Activated naive CD4-positive, alpha-beta T cell treated with anti-CD3 and anti-CD28 coated beads for 36 hours (primary cell): ENCODE measurements around the gene RAP2C. TPM values are rescaled to one million over a fixed set of nuclear protein-coding genes. Genes with fewer than 3 reads are reported as not detected.
A peak's percentile ranks its signal among the peaks of the same experiment; 100 is the strongest.

Experiments
- CTCF ChIA-PET: fragments of 350-600 bp; sonication (Branson Sonifier 250); formaldehyde crosslinking; loops from one replicate; lab custom pipeline; 2021; ENCODE audit warnings: antibody characterized with exemption; lab: Charles Lee
- DNase-seq: peaks from one replicate; pipeline ENCODE4 v3.0.0-alpha.2; 2020
- H3K27ac Mint-ChIP-seq: one replicate; pipeline ENCODE4 v1.8.0; 2021; ENCODE audit warnings: mild to moderate bottlenecking, mixed read lengths
- H3K27me3 Mint-ChIP-seq: one replicate; pipeline ENCODE4 v1.8.0; 2021; ENCODE audit warnings: low read depth, mixed read lengths
- H3K36me3 Mint-ChIP-seq: one replicate; pipeline ENCODE4 v1.8.0; 2021; ENCODE audit warnings: low read depth, mixed read lengths
- H3K4me1 Mint-ChIP-seq: one replicate; pipeline ENCODE4 v1.8.0; 2021; ENCODE audit warnings: low read depth, mixed read lengths
- H3K4me3 Mint-ChIP-seq: one replicate; pipeline ENCODE4 v1.8.0; 2021; ENCODE audit warnings: mild to moderate bottlenecking, moderate library complexity, mixed read lengths
- H3K9me3 Mint-ChIP-seq: one replicate; pipeline ENCODE4 v1.8.0; 2021; ENCODE audit warnings: mixed read lengths
- intact Hi-C: fragments of 100-400 bp; cut with micrococcal nuclease; formaldehyde crosslinking; loops from one replicate; pipeline ENCODE4 v1.15.1; 2023
- total RNA-seq, 2 experiments: library from RNA; stranded (reverse); gene quantifications; one replicate each; pipeline ENCODE4 v1.2.3, GENCODE V29; 2021

RAP2C gene
- total RNA-seq, 2 experiments from 2014 or later: 24.5 to 27.4 TPM

DNA sequence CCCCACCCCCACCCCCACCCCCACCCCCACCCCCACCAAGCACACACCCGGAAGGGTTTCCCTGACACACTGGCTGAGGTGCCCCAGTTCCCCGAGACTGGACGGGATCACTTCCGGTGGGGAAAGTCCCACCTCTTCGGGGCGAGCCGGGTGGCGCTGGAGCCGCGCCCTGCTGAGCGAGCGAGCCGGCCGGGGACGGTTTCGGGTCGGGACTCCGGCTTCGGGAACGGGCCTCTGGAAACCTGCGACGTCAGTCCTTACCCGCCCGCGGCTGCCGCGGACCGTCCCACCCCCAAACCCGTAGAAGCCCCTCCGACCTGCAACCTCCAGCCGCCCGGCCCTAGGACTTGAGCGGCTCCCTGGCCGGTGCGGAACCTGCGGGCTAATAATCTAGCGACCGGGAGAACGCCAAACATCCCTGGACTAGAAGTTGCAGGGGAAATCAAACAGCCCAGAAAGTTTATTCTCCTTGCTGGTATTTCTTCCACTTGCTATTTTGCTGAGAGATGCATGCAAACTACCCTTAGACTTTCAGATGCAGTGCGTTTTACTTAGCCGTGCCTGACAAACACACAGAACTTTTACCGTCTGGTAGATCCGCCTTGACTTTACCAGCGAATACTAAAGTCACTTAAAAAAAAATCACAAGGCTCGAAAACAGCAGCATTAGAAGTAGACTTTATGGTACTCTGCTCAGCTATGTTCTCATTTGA, 991 bp downstream of the RAP2C start:
- peak overlapping the region; percentile 74 for H3K4me3 Mint-ChIP-seq
- intact Hi-C loops: loop anchor here (2.0 to 10.0 kb wide), 3 partner anchors 47 to 1957 kb away; no protein-coding TSS in a partner anchor

DNA sequence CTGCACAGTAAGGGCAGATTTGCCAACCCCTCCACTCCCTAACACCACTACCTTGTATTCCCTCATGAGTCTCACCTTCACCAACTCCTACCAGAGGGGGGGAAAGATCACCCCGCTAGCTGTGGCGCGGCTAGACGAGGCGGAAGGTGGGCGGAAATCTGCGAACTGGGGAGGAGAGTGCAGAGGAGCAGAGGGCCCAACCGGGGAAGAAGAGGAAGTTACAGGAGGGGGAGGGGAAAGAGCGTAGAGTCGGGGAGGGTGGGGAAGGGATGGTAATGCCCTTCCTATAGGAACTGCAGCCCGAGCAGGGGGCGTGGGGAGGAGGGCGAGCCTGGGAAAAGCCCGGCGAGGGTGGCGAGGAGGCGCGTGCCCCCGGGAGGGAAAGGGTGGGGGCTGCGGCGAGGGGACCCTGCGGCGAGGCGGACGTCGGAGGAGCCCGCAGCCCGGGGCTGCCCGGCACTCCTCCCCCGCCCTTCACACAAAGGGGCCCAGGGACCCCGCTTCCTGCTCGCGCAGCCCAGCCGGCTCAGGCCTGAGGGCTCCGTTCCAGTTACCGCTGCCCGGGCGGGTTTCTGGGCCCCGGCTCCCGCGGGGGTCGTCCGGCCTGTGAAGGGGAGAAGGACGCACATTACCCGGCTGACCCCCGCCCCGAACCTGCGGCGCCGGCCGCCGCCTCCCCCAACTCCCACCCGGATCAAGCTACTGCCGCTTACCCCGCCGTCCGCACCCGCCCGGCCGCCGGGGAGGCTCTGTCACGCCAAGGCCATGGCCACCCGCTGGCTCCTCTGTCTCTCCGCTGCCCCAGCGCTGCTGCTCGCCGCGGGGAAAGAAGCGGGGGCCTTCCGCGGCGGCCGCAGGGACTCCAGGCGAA, 1.8 kb downstream of the RAP2C start:
- DNase-seq: peak; percentile 80
- no peaks in the 10 kb centered on the region for H3K27me3 Mint-ChIP-seq
- peak overlapping the region; percentile 88 for H3K4me3 Mint-ChIP-seq
- intact Hi-C loops: loop anchor here (1.0 to 10.0 kb wide), 5 partner anchors 47 to 1957 kb away; partner anchors contain the start of gene MBNL3
- H3K9me3 Mint-ChIP-seq: no peaks in the 10 kb centered on the region
- peak overlapping the region; percentile 98 for H3K27ac Mint-ChIP-seq
- peaks cover 8% of the 10 kb centered on the region for H3K36me3 Mint-ChIP-seq
- CTCF ChIA-PET: no interaction called here
- H3K4me1 Mint-ChIP-seq: peaks cover 28% of the 10 kb centered on the region

More for the DNA sequence above, 991 bp downstream of the RAP2C start:
- DNase-seq: peak; percentile 84
- Mint-ChIP-seq H3K4me1 (peaks cover 22% of the 10 kb centered on the region), H3K27me3 (no peaks in the 10 kb centered on the region), H3K9me3 (no peaks in the 10 kb centered on the region), H3K36me3 (peaks cover 5% of the 10 kb centered on the region), H3K27ac (peak overlapping the region; percentile 85)
- CTCF ChIA-PET: interaction anchor here (0.6 to 3.7 kb wide), 8 partner anchors 47 to 400 kb away, joined by 3 to 27 read pairs (median 4); no protein-coding TSS in a partner anchor

DNA sequence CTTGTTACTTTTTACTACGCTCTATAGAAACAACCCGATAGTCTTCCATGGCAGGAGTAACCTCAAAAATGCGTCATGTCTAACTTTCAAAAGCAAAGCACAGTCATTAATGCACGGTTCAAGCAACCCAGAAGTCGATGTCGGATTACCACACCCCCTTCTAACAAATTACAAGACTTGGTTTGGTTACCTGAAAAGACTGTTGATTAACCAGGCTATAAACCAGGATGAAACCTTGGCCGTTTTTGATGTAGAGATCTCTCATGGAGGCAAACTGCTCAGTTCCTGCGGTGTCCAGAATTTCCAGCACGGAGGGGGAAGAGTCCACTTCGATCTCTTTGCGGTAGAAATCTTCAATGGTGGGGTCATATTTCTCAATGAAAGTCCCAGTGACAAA, 2.4 kb downstream of the RAP2C start:
- CTCF ChIA-PET: interaction anchor here (1.2 kb wide), 1 partner anchor 125 kb away, joined by 3 read pairs; no protein-coding TSS in a partner anchor
- Mint-ChIP-seq H3K27ac (peak overlapping the region; percentile 98), H3K36me3 (peaks cover 10% of the 10 kb centered on the region), H3K9me3 (no peaks in the 10 kb centered on the region), H3K27me3 (no peaks in the 10 kb centered on the region), H3K4me1 (peaks cover 31% of the 10 kb centered on the region), H3K4me3 (peak overlapping the region; percentile 88)
- intact Hi-C loops: loop anchor here (1.0 to 10.0 kb wide), 4 partner anchors 230 to 1958 kb away; partner anchors contain the start of gene MBNL3
- DNase-seq: peak; percentile 34

DNA sequence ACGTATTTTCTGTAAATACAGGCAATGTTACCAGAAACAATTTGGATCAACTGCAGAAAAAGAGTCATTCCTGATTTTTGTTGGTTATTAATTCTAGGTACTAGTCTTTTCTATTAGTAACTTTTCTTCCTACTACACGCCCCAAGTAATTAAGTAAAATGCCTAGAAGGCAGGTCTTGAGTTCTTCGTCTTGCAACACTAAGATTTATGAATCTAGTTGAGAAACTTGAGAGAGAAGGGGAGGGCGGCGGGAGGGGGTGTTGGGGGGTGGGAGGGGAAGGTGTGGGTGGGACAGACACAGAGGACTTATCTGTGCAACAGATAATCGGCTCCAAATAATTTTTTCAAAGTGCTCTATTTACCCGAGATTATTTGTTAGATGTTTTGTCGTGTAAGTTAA, 3.0 kb downstream of the RAP2C start:
- Mint-ChIP-seq H3K4me1 (peaks cover 36% of the 10 kb centered on the region), H3K9me3 (no peaks in the 10 kb centered on the region), H3K36me3 (peaks cover 10% of the 10 kb centered on the region), H3K27ac (peak overlapping the region; percentile 98), H3K27me3 (no peaks in the 10 kb centered on the region), H3K4me3 (peak overlapping the region; percentile 88)
- DNase-seq: no peak
- CTCF ChIA-PET: interaction anchor here (1.2 kb wide), 1 partner anchor 124 kb away, joined by 3 read pairs; no protein-coding TSS in a partner anchor
- intact Hi-C loops: loop anchor here (1.0 to 10.0 kb wide), 3 partner anchors 229 to 1959 kb away; no protein-coding TSS in a partner anchor

DNA sequence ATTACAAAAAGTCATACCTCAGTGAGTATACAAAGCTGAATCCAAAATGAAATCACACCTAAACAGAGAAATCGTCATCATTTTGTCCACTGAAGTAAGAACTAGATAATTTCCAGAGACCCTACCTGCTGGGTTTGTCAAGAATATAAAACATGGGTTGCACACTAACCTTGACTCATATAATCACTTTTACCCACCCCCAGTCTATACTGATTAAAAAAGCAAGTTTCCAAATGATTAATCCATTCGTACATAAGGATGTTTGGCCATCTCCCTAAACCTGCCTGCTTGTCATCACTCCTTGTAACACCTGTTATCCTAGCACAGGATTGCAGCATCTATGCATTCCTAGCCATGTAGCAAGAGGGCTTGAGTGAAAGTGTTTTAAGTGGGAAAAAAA, 4.7 kb downstream of the RAP2C start:
- intact Hi-C loops: loop anchor here (1.0 to 10.0 kb wide), 2 partner anchors 266 to 1960 kb away; no protein-coding TSS in a partner anchor
- CTCF ChIA-PET: no interaction called here
- Mint-ChIP-seq H3K4me3 (peak overlapping the region; percentile 27), H3K27ac (peak overlapping the region; percentile 65), H3K27me3 (no peaks in the 10 kb centered on the region), H3K9me3 (no peaks in the 10 kb centered on the region), H3K4me1 (peaks cover 46% of the 10 kb centered on the region), H3K36me3 (peaks cover 10% of the 10 kb centered on the region)
- no peak for DNase-seq

DNA sequence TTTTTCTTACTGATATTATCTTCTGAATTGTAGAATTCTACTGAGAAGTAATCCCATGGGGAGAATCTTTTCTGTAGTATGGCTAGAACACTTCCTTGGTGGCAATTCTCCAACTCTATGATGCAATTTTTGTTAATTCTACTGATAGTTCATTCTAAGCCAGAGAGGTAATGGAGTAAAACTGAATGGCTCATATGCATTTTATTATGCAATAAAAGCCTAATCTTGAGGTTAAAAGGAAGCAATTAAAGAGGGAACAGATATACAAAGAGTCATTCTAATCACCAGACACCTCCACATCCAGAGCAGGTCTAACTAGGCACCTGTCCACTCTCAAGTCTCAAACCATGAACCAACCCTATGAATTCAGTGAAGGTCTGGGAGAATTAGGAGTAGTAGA, 9.7 kb downstream of the RAP2C start:
- H3K27me3 Mint-ChIP-seq: no peaks in the 10 kb centered on the region
- intact Hi-C loops: no loop called here
- no peak overlapping the region for H3K4me3 Mint-ChIP-seq
- CTCF ChIA-PET: no interaction called here
- no peak for DNase-seq
- H3K9me3 Mint-ChIP-seq: no peaks in the 10 kb centered on the region
- H3K36me3 Mint-ChIP-seq: peaks cover 14% of the 10 kb centered on the region
- H3K27ac Mint-ChIP-seq: no peak overlapping the region
- H3K4me1 Mint-ChIP-seq: peaks cover 51% of the 10 kb centered on the region

DNA sequence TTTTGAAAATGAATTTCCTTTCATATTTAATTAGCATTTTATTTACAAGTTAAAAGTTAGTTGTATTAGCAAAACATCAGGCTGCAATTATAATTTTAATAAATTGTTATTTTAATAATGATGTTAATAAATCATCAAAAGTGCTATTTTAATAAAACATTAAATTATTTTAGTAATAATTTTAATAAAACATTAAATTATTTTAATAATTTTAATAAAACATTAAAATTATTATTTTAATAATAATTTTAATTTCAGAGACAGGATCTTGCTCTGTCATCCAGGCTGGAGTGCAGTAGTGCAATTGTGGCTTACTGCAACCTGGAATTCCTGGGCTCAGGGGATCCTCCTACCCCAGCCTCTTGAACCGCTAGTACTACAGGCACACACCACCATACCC, 10.8 kb downstream of the RAP2C start:
- CTCF ChIA-PET: no interaction called here
- no peaks in the 10 kb centered on the region for H3K9me3 Mint-ChIP-seq

DNA sequence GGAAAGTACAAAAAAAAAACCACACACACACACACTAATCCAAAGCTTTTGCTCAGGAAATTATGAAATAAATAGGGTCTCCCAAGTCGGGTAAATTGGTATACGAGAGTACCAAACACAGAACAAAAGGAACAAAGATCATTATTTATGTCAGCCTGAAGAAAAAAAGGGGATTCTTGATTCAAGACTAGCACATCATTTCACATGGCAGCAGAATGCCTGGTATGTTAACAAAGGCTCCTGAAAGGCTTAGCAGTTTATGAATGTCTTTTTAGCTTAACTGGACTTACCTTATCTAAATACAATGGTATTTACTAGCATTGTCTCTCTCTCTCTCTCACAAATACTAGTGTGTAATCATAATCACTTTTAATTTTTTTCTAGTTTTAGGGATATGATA, 11.3 kb downstream of the RAP2C start:
- Mint-ChIP-seq H3K36me3 (peaks cover 9% of the 10 kb centered on the region), H3K9me3 (no peaks in the 10 kb centered on the region), H3K27ac (no peak overlapping the region), H3K4me3 (no peak overlapping the region), H3K4me1 (peaks cover 43% of the 10 kb centered on the region), H3K27me3 (no peaks in the 10 kb centered on the region)
- intact Hi-C loops: no loop called here
- CTCF ChIA-PET: no interaction called here
- DNase-seq: no peak

More for the DNA sequence above, 10.8 kb downstream of the RAP2C start:
- H3K27me3 Mint-ChIP-seq: no peaks in the 10 kb centered on the region
- H3K27ac Mint-ChIP-seq: no peak overlapping the region
- no peak overlapping the region for H3K4me3 Mint-ChIP-seq
- H3K4me1 Mint-ChIP-seq: peaks cover 43% of the 10 kb centered on the region
- intact Hi-C loops: no loop called here
- peaks cover 9% of the 10 kb centered on the region for H3K36me3 Mint-ChIP-seq
- DNase-seq: no peak

DNA sequence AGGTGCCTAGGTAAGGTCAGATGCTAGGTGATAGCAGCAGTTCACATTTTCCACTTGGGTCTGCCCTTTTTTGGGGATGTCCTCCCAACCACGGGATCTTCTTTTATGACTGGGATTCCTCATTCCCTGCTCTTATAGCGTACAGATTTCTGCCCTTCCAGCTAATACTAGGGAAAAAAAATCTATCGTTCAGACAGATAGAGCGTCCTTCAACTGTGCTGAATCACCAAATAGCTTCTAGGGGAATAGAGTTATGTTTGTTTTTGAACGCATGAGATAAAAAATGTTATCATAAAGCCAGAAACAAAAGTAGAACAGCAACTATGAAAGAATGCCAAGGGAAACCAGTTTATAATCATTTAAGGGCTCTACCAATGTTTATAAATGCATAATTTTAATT, 13.0 kb downstream of the RAP2C start:
- Mint-ChIP-seq H3K4me1 (peaks cover 28% of the 10 kb centered on the region), H3K27ac (no peak overlapping the region), H3K9me3 (no peaks in the 10 kb centered on the region), H3K36me3 (peaks cover 4% of the 10 kb centered on the region), H3K4me3 (no peak overlapping the region), H3K27me3 (no peaks in the 10 kb centered on the region)
- intact Hi-C loops: no loop called here
- CTCF ChIA-PET: no interaction called here
- no peak for DNase-seq

DNA sequence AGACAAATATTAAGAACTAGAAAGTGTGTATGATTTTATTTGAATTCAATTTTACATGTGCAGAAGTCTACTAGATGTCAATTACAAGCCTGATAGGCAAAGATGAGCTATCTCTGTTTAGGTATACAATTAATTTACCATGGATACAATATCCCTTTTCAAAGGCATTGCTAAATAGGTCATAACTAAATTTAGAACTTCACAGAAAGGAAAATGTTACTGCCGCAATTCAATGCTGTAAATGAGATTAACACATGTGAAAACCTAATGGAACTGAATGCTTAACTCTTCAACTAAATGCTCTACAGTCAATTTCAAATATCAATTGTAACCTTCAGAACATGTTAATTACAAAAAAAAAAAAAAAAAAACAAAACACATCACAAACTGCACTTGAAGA, 14.6 kb downstream of the RAP2C start:
- Mint-ChIP-seq H3K9me3 (no peaks in the 10 kb centered on the region), H3K4me1 (peaks cover 15% of the 10 kb centered on the region), H3K27ac (no peak overlapping the region), H3K4me3 (no peak overlapping the region), H3K36me3 (peaks cover 4% of the 10 kb centered on the region), H3K27me3 (no peaks in the 10 kb centered on the region)
- CTCF ChIA-PET: no interaction called here
- intact Hi-C loops: no loop called here
- no peak for DNase-seq

DNA sequence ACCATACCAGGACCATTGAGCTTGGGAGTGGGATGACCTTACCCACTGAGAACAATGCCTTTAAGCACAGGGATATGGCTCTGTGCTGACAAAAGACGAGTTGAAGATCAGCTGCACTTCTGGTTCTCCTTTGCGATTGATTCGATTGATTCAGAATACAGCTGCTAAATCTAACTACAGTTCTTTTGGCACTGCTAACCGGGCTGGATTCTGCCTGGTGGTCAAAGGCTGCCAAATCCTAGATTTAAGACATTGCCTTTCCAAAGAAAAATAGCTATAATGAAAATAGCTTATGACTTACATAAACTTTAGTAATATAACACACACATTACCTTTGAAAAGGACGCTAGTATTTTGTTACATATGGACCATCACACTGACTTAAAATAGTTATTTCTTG, 18.3 kb downstream of the RAP2C start:
- peaks cover 4% of the 10 kb centered on the region for H3K9me3 Mint-ChIP-seq
- intact Hi-C loops: no loop called here
- no peak overlapping the region for H3K4me3 Mint-ChIP-seq
- no peak for DNase-seq
- H3K27ac Mint-ChIP-seq: no peak overlapping the region
- H3K27me3 Mint-ChIP-seq: no peaks in the 10 kb centered on the region
- CTCF ChIA-PET: interaction anchor here (0.7 kb wide), 1 partner anchor 109 kb away, joined by 3 read pairs; no protein-coding TSS in a partner anchor
- H3K4me1 Mint-ChIP-seq: peaks cover 2% of the 10 kb centered on the region
- H3K36me3 Mint-ChIP-seq: peaks cover 2% of the 10 kb centered on the region

DNA sequence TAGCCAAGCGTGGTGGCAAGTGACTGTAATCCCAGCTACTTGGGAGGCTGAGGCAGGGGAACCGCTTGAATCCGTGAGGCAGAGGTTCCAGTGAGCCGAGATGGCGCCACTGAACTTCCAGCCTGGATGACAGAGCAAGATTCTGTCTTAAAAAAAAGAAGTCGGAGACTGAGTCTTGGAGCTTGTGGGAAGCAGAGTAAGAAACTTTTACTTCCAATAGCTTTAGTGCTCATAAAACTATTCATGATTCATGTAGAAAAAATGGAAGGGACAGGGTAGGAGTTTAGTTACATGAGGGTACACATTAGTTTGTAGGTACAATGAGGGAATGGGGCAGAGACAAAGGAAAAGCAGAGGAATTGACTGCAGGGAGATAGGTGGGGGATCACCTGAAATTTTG, 19.3 kb downstream of the RAP2C start:
- no peak overlapping the region for H3K4me3 Mint-ChIP-seq
- H3K9me3 Mint-ChIP-seq: peaks cover 4% of the 10 kb centered on the region
- H3K36me3 Mint-ChIP-seq: no peaks in the 10 kb centered on the region
- no peak overlapping the region for H3K27ac Mint-ChIP-seq
- no peak for DNase-seq
- no peaks in the 10 kb centered on the region for H3K27me3 Mint-ChIP-seq
- CTCF ChIA-PET: no interaction called here
- intact Hi-C loops: no loop called here
- no peaks in the 10 kb centered on the region for H3K4me1 Mint-ChIP-seq
